ENCODE results near the gene SIRPB1.
"Not testable (repeated sequence)": the region's sequence is repeated elsewhere in the genome, so short reads cannot be mapped to it uniquely, and the experiment has no call there.

Gene SIRPB1

DNA sequence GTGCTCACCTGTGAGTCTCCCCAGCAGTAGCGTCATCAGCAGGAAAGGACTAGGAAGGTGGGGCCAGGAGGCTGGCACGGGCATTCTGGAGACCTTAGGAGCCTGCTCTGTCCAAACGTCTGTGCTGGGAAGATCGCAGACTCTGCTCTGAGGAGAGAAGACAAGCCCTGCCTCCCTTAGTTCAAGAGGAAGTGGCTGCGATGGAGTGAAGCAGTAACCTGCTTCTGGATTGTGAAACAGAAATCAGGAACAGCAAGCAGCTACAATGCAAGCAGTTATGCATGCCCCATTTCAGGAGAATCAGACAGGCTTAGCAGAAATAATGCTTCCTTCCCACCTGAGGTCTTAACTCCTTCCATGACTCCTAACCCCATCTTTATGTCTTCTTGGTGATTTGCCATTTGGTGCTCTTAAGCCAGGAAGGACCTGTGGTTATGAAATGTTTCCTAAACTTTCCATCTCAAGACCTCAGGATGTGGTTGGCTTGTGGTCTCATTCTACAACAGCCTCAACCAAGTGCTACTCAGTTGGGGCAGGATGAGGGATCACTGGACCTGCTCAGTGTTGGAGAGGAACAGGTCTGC is at the start of gene SIRPB1:
TSS of gene SIRPB1 (minus strand) at position 149 of the 584 bp plus-strand sequence. CDS start at position 84, 65 bp downstream.
- no peak for DNase-seq (ENCODE audit: low read depth)

- no peak for DNase-seq (ENCODE audit: low read depth)
These were observed 49.5 kb upstream of the SIRPB1 start for GRCh38 chr20:1669304-1669703.

- no peak for DNase-seq (ENCODE audit: low read depth)
These were observed 47.8 kb upstream of the SIRPB1 start for GRCh38 chr20:1667502-1668085.

GRCh38 chr20:1666802-1667201 is 47.0 kb upstream of the SIRPB1 start:
- DNase-seq (ENCODE audit: low read depth), result no peak

DNA sequence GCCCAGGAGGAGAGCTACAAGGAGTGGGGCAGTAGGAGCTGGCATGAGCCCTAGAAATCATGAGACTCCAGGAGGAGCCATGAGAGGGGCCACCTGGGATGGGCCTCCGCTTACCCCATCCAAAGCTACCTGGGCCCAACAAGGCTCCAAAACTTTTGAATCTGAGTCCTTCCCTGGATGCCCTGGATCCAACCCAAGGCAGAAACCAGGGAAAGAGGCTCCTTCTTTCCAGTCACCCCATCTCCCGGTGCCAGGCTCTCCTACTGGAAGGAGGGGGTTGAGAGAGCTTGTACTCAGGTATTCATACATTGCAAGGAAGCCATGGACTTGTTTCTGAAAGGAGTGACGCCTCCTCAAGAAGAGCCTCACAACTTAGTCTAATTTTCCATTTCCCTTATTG is 45.5 kb upstream of the SIRPB1 start:
- DNase-seq (ENCODE audit: low read depth), result no peak

DNA sequence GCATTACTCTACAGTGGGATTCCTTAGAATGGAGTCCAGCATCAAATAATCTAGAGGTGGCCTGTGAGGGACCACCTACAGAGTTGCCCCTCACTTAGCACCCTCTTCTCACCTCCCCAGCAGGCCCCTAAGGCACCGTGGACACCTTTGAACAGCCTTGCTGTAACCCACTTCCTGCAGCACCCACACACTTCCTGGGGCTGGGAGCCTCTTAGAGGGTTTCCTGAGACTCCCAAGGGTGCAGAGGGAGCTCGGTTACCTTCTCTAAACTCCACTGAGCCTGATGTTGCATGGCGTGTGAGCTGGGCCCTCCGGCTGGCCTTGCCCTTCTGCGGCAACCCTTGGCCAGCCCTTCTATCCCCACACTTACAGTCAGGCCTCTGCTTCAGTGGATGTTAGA is 45.1 kb upstream of the SIRPB1 start:
- DNase-seq (ENCODE audit: low read depth), result no peak

DNA sequence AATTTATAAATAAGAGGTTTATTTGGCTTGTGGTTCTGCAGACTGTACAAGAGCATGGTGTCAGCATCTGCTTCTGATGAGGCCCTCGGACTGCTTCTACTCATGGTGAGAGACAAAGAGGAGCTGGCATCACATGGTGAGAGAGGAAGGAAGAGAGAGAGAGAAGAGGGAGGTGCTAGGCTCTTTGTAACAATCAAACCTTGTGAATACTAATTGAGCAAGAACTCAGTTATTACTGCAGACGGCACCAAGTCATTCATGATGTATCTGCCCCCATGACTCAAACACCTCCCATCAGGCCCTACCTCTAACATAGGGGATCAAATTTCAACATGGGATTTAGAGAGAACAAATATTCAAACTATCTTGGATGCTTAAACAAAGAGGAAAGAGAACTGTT is 44.1 kb upstream of the SIRPB1 start:
- DNase-seq (ENCODE audit: low read depth), result no peak

- DNase-seq (ENCODE audit: low read depth), result no peak
These were observed 41.9 kb upstream of the SIRPB1 start for GRCh38 chr20:1661542-1662299.

- no peak for DNase-seq (ENCODE audit: low read depth)
These were observed 40.4 kb upstream of the SIRPB1 start for GRCh38 chr20:1660246-1660645.

DNA sequence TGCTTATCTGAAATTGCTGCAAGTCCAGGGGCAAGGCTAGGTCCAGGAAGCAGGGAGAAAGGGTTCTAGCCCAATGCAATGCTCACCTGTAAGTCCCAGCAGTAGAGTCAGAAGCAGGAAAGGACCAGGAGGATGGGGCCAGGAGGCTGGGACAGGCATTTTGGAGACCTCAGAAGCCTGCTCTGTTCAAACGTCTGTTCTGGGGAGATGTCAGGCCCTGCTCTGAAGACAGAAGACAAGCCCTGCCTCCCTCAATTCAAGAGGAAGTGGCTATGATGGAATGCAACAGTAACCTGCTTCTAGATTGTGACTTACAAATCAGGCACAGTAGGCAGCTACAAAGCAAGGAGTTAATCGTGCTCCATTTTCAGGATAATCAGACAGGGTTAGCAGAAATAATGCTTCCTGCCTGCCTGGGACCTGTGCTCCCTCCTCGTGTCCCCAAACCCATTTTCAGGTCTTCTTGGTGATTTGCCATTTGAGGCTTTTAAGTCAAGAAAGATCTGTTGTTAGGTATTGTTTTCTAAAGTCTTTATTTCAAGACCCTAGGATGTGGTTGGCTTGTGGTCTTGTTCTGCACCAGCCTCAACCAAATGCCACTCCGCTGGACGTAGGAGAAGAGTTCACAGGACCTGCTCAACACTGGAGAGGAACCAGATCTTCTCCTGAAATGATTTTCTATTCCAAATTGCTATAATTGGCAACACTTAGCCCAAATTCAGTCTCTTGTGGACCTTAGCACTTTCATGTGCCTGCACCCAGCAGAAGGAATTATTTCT is 37.9 kb upstream of the SIRPB1 start, which contains the start of gene SIRPG:
TSS of gene SIRPG (minus strand) at position 224 of the 779 bp plus-strand sequence. CDS start at position 159, 65 bp downstream.
- no peak for DNase-seq (ENCODE audit: low read depth)

DNA sequence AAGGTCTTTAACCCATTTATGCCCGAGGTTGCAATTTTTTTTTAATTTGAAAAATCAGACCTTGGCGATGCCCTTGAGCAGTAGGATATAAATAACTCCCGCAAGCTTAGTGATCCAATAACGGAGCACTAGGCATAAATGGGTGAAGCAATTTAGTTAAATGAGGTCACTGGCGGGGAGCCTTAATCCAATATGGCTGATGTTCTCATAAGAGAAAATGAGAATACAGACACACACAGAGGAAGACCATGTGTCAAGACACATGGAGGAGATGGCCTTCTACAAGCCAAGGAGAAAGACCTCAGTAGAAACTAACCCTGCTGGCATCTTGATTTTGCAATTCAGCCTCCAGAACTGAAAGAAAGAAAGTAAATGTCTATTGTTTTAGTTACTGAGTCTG is 37.0 kb upstream of the SIRPB1 start:
- no peak for DNase-seq (ENCODE audit: low read depth)

GRCh38 chr20:1654996-1655395 is 35.2 kb upstream of the SIRPB1 start:
- no peak for DNase-seq (ENCODE audit: low read depth)

GRCh38 chr20:1652960-1653359 is 33.2 kb upstream of the SIRPB1 start:
- no peak for DNase-seq (ENCODE audit: low read depth)

GRCh38 chr20:1652104-1652503 is 32.3 kb upstream of the SIRPB1 start:
- DNase-seq (ENCODE audit: low read depth), result no peak

DNA sequence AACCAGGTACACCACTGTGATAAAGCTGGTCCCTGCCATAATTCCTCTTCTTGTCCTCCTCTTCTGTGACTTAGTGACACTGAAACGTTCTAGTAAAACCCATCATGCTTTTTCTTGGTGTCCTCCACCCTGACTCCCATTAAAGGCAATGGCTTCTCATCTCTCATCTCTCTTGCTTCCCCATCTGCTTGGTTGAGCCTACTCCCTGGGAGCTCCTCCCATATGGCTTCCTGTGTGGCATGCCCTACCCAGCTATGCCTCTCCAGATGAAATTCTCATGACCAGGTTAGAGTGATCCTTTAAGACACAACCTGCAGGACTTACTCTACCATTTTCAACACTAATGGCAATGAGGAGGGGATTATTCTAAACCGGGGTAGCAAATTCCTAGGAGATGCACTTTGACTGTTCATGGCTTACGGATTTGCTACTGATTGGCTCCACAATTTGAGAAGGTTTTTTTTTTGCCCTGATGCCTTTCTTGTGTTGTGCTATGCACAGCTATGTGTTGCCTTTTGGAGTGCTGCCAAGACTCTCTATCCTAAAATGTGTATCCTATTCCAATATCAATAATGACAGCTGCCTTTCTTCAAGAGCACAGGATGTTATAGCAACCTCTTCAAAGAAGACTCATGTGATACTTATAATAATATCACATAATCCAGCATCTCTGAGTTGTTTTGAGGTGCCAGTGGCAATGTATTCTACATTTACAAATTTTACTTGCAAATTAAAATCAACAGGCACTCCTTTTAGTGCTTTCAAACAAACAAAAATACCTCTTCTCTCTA is 31.7 kb upstream of the SIRPB1 start:
- DNase-seq (ENCODE audit: low read depth), result no peak

GRCh38 chr20:1648101-1648500 is 28.3 kb upstream of the SIRPB1 start:
- no peak for DNase-seq (ENCODE audit: low read depth)

GRCh38 chr20:1646975-1647431 is 27.2 kb upstream of the SIRPB1 start:
- no peak for DNase-seq (ENCODE audit: low read depth)

GRCh38 chr20:1644101-1644962 is 24.5 kb upstream of the SIRPB1 start:
- no peak for DNase-seq (ENCODE audit: low read depth)

DNA sequence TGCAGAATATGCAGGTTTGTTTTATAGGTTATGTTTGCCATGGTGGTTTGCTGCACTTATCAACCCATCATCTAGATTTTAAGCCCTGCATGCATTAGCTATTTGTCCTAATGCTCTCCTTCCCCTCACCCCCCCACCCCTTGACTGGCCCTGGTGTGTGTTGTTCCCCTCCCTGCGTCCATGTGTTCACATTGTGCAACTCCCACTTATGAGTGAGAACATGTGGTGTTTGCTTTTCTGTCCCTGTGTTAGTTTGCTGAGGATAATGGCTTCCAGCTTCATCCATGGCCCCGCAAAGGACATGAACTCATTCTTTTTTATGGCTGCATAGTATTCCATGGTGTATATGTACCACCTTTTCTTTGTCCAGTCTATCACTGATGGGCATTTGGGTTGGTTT is 18.8 kb upstream of the SIRPB1 start:
- DNase-seq (ENCODE audit: low read depth), result not testable (repeated sequence)

- no peak for DNase-seq (ENCODE audit: low read depth)
These were observed 17.9 kb upstream of the SIRPB1 start for GRCh38 chr20:1637755-1638154.

- no peak for DNase-seq (ENCODE audit: low read depth)
These were observed 17.4 kb upstream of the SIRPB1 start for GRCh38 chr20:1637226-1637625.

Measured in stimulated activated CD8-positive, alpha-beta memory T cell treated with anti-CD3 and anti-CD28 coated beads, Interleukin-15, amount 100 ng/mL, for 24 hours (primary cell).